Brain microvascular endothelial cell (primary cell): ENCODE measurements around the gene CD44.

ENCODE experiments used
- DNase-seq: peaks from one replicate; pipeline ENCODE4 v3.0.0-alpha.2; 2020
- H3K27ac ChIP-seq: fragments of 250-450 bp; sonication (Bioruptor Pico); 2 replicates; pipeline ENCODE4 v1.5.1; 2020; ENCODE audit warnings: mild to moderate bottlenecking, moderate library complexity
- H3K27me3 ChIP-seq: fragments of 250-450 bp; sonication (Bioruptor Pico); replicated peaks from 2 replicates; pipeline ENCODE4 v1.5.1; 2020; ENCODE audit warnings: mild to moderate bottlenecking
- H3K36me3 ChIP-seq: fragments of 250-450 bp; sonication (Bioruptor Pico); replicated peaks from 2 replicates; pipeline ENCODE4 v1.5.1; 2020; ENCODE audit warnings: mild to moderate bottlenecking
- H3K4me3 ChIP-seq: 2 replicates; pipeline ENCODE4 v1.5.1; 2011; ENCODE audit warnings: low read depth, mild to moderate bottlenecking, control low read depth, low read length, moderate library complexity
- in situ Hi-C: cut with HindIII; loops from 2 replicates; pipeline ENCODE4 v1.10.0; 2017; ENCODE audit warnings: low sequenced_read_pairs, low pct_ligation_motif_present
- TF ChIP-seq, protein P1 (sequence below): IDR thresholded peaks from 2 replicates; pipeline ENCODE4 v1.5.1; 2011; ENCODE audit warnings: low read depth, mild to moderate bottlenecking, moderate library complexity, low read length, control low read depth, inconsistent platforms; ENCODE audit errors: missing control alignments

CD44 gene

DNA sequence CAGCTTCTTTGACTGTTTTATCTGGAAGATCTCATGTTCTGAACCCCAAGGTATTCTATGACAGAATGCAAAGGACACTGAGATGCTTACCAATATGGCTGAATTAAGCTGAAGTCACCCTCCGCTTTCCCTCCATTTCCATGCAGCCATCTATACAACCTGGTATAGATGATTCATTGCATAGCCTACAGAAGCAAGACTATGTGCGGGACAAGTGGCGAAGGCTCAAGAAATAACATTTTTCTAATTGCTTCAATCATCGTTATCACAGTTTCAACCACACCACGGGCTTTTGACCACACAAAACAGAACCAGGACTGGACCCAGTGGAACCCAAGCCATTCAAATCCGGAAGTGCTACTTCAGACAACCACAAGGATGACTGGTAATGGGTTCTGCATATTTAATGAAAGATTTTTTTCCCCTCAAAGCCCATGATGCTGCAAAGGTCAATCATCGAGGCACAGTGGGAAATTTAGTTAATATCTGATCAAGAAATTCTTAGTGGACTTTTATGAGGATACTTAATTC is 61.9 kb downstream of the CD44 start:
- TF ChIP-seq, protein P1, sequence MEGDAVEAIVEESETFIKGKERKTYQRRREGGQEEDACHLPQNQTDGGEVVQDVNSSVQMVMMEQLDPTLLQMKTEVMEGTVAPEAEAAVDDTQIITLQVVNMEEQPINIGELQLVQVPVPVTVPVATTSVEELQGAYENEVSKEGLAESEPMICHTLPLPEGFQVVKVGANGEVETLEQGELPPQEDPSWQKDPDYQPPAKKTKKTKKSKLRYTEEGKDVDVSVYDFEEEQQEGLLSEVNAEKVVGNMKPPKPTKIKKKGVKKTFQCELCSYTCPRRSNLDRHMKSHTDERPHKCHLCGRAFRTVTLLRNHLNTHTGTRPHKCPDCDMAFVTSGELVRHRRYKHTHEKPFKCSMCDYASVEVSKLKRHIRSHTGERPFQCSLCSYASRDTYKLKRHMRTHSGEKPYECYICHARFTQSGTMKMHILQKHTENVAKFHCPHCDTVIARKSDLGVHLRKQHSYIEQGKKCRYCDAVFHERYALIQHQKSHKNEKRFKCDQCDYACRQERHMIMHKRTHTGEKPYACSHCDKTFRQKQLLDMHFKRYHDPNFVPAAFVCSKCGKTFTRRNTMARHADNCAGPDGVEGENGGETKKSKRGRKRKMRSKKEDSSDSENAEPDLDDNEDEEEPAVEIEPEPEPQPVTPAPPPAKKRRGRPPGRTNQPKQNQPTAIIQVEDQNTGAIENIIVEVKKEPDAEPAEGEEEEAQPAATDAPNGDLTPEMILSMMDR = no peak
- H3K27me3 ChIP-seq = no peaks in the 10 kb centered on the region
- H3K27ac ChIP-seq = no peak overlapping the region
- H3K4me3 ChIP-seq = no peak overlapping the region
- no peak for DNase-seq
- H3K36me3 ChIP-seq = peaks cover 30% of the 10 kb centered on the region
- in situ Hi-C loops = no loop called here

DNA sequence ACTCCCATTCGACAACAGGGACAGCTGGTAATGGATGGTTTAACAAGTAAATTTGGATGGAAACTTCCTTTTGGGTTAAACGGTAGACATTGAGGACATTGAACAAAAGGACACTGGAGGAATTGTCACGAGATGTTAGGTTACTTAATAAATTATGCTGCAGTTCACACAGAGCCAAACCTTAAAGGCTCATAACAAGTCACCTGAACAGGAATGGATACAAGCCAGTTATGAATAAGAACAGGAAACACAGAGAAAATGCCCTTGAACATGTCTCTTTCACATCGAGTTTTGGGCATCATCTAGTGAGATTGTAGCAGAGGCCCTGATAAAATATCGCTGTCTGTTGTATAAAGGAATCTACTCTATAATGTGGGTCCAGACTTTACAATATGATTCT is 65.6 kb downstream of the CD44 start:
- in situ Hi-C loops = no loop called here
- Histone ChIP-seq H3K36me3 (peaks cover 38% of the 10 kb centered on the region), H3K4me3 (no peak overlapping the region), H3K27ac (no peak overlapping the region), H3K27me3 (no peaks in the 10 kb centered on the region)
- TF ChIP-seq, protein P1 = no peak
- DNase-seq = no peak

DNA sequence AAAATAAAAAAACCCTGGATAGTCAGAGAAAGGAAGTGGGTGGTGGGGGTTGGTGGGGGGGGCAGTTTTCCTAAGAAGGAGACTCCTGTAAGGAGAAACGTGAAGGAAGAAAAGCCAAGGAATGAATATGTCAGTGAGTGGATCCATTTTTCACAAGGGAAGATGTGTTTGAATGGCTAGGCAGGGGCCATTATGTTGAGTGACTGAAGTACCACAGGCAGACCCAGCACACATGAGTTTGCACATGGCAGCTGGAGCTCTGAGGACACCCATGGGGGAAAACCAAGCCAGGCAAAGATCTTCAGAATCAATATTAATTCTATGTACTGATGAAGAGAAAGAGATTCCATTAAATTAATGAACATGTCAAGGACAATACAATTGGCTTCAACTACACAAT is 67.6 kb downstream of the CD44 start:
- peaks cover 31% of the 10 kb centered on the region for H3K36me3 ChIP-seq
- no peak overlapping the region for H3K4me3 ChIP-seq
- no peak overlapping the region for H3K27ac ChIP-seq
- H3K27me3 ChIP-seq = no peaks in the 10 kb centered on the region
- in situ Hi-C loops = no loop called here
- DNase-seq = no peak
- TF ChIP-seq, protein P1 = no peak

DNA sequence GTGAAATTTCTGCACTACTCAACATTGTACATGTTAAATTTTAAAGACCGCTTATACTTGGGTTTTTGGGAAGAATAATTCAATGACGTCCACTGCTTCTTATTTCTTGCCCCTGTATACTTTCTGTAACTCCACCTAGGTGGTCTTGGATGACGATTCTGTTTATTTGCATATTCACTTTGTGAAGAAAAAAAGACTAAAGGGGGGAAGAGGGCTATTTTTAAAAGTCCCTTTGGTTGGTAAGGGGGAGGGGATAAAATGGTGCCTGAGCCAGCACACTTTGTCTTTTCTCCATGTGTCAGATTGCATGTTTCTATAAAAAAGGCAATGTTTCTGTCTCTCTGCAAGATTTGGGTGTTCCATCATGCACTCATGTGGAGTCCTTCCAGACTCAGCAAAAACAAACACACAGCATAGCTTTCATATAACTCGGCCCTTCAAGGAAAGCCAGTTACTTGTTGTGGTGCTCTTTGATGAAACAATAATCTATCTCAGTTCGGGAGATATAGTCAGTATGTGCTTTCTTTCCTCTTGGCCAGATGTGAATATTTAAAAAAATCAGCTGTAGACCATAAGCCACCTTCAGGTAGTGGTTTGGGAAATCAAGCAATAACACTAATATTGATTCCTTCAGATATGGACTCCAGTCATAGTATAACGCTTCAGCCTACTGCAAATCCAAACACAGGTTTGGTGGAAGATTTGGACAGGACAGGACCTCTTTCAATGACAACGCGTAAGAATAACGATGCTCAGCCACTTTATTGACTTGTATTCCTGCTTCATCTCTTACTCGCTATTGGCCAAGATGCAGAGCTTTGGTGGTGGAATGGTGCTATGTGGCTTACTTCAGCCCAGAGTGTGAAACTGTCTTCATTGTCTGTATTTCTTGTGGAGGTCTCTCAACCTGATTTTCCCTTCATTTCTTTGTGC is 68.8 kb downstream of the CD44 start:
- peaks cover 25% of the 10 kb centered on the region for H3K36me3 ChIP-seq
- in situ Hi-C loops = no loop called here
- TF ChIP-seq, protein P1 = no peak
- H3K27me3 ChIP-seq = no peaks in the 10 kb centered on the region
- no peak for DNase-seq
- no peak overlapping the region for H3K4me3 ChIP-seq
- H3K27ac ChIP-seq = no peak overlapping the region

DNA sequence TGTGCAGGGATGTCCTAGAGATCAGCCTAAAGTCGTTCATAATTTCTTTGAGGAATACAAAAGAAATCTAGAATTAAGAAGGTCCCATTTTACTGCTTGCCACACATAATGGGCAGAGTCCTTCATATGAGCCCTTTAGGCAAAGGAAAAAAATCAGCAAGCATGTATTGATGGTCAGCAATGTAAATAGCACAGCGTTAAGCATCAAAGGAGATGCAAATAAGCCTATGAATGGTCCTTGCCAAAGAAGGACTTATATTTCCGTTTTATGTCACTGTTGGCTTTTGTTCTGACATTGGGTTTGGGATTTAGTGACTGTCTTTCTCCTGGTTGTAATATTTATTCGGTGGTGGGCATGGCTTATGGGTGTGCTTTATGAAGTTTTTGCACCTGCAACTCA is 69.8 kb downstream of the CD44 start:
- Histone ChIP-seq H3K36me3 (peaks cover 25% of the 10 kb centered on the region), H3K27me3 (no peaks in the 10 kb centered on the region), H3K4me3 (no peak overlapping the region), H3K27ac (no peak overlapping the region)
- TF ChIP-seq, protein P1 = no peak
- in situ Hi-C loops = no loop called here
- DNase-seq = no peak
